Neural progenitor cell (in vitro differentiated cells): ENCODE measurements around the gene DRC1.

ENCODE experiments used
- CTCF ChIP-seq: fragments of 200-600 bp; sonication (generic); IDR thresholded peaks from 2 replicates; pipeline ENCODE4 v1.5.1; 2017; ENCODE audit warnings: antibody characterized with exemption, mild to moderate bottlenecking
- EZH2 ChIP-seq: fragments of 200-600 bp; sonication (generic); IDR thresholded peaks from 2 replicates; pipeline ENCODE4 v1.6.1; 2017; ENCODE audit warnings: antibody characterized with exemption, mild to moderate bottlenecking, moderate library complexity
- EZH2phosphoT487 ChIP-seq: fragments of 200-600 bp; sonication (generic); IDR thresholded peaks from 2 replicates; pipeline ENCODE4 v1.6.1; 2017; ENCODE audit warnings: antibody characterized with exemption

- TF ChIP-seq EZH2 (no peak), CTCF (no peak), EZH2phosphoT487 (no peak)
Observed at GRCh38 chr2:26457695-26458364, 56.1 kb downstream of the DRC1 start.
